Stimulated activated CD4-positive, alpha-beta T cell treated with anti-CD3 and anti-CD28 coated beads, Interleukin-1b, Interleukin-23, amount 100 ng/mL, for 48 hours (primary cell): ENCODE results near the gene HLA-DQB2.
A peak's percentile ranks its signal among the peaks of the same experiment; 100 is the strongest.
"Not testable (repeated sequence)": the region's sequence is repeated elsewhere in the genome, so short reads cannot be mapped to it uniquely, and the experiment has no call there.

Experiments used
- DNase-seq: peaks from one replicate; pipeline ENCODE4 v3.0.0-alpha.2; 2020

HLA-DQB2 gene

GRCh38 chr6:32763421-32763820 is at the start of gene HLA-DQB2:
TSS of gene HLA-DQB2 (minus strand) at chr6:32763532. CDS start at chr6:32763470, 62 bp downstream.
- no peak for DNase-seq

GRCh38 chr6:32809171-32809570 is 45.8 kb upstream of the HLA-DQB2 start:
- DNase-seq, result no peak

- no peak for DNase-seq
Observed at GRCh38 chr6:32807020-32807580, 43.8 kb upstream of the HLA-DQB2 start.

GRCh38 chr6:32805404-32805803 is 42.1 kb upstream of the HLA-DQB2 start:
- not testable (repeated sequence) for DNase-seq

DNA sequence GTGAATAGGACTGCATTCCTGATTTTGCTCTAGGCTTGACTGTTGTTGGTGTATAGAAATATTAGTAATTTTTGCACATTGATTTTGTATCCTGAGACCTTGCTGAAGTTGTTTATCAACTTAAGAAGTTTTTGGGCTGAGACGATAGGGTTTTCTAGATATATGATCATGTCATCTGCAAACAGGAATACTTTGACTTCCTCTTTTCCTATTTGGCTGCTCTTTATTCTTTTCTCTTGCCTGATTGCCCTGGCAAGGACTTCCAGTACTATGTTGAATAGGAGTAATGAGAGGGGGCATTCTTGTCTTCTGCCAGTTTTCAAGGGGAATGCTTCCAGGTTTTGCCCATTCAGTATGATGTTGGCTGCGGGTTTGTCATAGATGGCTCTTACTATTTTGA is 40.1 kb upstream of the HLA-DQB2 start:
- DNase-seq, result no peak

DNA sequence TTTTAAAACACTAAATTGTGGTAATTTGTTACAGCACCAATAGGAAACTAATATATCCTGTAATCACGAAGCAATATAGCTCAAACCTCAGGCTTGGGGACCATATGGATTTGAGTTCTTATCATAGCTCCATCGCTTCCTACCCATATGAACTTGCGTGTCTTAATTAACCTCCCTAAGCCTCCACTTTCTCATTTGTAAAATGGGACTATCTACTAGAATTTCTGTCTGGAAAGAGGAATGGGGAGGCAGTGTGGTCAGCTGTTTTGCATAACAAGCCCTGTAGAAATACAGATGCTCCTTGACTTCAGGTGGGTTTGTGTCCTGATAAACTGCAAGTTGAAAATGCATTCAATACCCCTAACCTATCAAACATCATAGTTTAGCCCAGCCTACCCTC is 36.4 kb upstream of the HLA-DQB2 start:
- DNase-seq, result no peak

GRCh38 chr6:32799168-32799567 is 35.8 kb upstream of the HLA-DQB2 start:
- no peak for DNase-seq

- DNase-seq, result peak; percentile 67
Observed at GRCh38 chr6:32796848-32797776, 33.8 kb upstream of the HLA-DQB2 start.

DNA sequence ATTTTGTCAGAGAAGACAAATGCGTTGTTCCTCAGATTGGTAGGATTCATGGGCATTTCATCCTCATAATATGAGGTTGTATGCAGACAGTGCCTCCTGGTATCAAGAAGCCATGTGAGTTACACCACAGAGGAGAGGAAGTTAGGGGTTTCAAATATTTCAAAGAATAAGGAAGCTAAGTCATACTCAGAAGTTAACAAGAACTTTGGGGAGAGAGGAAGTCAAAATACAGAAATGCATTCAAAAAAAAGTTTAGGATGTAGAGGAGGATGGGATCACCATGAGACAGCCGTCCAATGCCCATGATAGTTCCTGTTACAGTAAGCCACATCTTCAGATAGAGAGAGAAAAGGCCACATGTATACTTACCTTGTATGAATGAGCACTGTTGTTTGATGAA is 31.2 kb upstream of the HLA-DQB2 start:
- no peak for DNase-seq

DNA sequence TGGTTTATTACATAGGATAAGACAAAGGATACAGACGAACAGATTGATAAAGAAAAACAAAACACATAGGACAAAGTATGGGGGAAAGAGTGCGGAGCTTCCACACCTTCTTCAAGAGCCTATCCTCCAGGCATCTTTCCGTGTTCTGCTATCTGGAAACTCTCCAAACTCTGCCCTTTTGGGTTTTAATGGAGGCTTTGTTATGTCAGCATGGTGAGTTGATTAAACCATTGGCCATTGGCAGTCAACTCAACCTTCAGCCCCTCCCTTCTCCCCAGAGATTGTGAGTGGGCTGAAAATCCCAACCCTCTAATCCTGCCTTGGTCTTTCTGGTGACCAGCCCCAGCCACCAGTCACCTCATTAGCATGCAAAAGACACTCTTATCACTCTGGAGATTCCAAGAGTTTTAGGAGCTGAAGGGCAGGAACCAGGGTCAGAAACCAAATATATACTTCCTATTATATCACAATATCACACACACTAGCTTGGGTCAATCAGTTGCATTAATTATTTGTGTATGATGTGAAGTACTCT is 29.6 kb upstream of the HLA-DQB2 start:
- DNase-seq, result no peak

GRCh38 chr6:32790306-32790705 is 27.0 kb upstream of the HLA-DQB2 start:
- no peak for DNase-seq

DNA sequence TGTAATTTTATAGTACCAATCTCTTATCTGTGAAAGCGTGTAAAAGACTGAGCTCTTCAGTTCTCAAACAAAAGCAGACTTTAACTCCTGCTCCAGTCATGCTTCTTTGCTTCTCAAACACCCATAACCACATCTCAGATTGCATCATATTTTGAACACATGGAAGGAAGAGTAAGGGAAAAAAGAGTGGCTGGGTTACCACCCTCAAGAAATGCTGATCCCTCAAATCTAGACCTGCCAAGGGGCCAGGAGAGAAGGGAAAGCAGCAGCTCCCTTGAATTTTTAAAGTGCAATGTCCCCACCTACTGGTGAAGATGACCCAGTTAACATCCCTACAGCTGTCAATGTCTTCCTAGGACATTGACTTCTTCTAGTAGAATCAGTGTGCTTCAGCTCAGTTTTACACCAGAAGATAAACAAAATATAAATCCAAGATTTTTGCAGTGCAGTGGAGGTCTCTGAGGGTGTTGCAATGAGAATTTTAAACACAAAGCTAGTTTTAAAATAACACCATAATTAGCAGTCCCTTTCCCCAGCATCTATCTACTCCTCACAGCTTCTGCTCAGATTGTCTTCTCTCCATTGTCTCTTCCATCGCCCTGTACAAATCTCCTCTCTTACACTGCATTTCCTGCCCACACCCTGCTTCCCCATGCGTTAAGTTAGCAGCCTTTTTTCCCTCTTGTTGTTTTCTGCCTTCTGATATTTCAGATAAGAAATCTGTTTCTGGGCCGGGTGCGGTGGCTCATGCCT is 22.6 kb upstream of the HLA-DQB2 start:
- no peak for DNase-seq

DNA sequence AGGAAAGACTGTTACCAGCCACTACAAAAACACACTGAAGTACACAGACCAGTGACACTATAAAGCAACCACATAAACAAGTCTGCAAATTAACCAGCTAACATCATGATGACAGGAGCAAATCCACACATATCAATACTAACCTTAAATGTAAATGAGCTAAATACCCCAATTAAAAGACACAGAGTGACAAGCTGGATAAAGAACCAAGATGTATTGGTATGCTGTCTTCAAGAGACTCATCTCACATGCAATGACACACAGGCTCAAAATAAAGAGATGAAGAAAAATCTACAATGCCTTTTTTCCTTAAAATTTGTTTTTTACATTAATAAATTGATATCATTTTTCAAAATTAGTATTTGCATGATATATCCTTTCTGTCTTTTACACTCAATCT is 19.6 kb upstream of the HLA-DQB2 start:
- not testable (repeated sequence) for DNase-seq

DNA sequence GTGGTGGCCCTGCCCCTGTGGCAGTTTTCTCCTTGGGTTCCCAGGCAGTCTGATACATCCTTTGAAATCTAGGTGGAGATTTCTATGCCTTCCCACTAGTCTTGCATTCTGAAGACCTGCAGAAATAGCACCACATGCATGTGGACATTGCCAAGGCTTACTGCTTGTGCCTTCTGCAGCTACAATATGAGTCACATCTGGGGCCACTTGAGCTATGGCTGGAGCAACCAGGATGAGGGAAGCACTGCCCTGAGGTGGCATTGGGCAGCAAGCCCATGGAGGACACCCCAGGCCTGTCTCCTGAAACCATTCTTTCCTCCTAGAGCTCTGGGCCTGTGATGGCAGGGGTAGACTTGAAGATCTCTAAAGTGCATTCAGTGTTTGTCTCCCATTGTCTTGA is 15.7 kb upstream of the HLA-DQB2 start:
- no peak for DNase-seq

- no peak for DNase-seq
Observed at GRCh38 chr6:32775071-32775470, 11.7 kb upstream of the HLA-DQB2 start.

- no peak for DNase-seq
Observed at GRCh38 chr6:32774426-32774825, 11.1 kb upstream of the HLA-DQB2 start.

DNA sequence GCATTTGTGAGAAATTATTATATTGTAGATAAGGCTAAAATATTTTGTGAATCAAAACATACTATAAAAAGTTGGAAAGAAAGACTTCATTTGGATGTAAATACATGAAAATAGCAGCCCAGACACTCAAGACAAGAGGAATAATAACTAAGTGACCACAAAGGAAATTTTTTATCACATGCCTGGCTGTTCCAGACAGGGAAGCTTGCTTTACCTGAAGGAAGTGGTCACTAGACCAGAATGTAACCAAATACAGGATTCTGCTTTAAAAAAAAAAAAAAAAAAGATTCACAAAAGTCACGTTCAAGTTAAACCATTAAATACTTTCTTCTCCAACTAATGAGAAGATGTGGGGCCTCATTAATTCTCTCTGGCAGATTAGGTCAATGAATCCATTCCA is 9.3 kb upstream of the HLA-DQB2 start:
- DNase-seq, result no peak

DNA sequence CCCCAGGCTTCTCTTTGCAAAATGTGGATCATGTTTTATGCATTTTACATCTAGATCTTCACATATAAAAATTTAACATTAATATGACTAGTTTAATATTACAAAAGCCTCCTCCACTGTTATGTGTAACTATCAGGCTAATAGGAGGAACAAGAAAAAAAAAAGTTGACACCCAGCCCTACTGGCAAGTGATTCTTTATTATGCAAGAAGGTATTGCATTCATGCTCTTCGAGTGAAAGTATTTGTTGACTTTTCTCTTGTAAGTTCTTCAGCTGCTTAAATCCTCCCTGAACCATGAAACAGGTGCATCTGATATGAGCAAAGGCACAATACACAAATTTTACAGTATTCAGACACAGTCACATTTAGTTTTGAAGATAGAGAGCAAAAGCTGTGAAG is 716 bp upstream of the HLA-DQB2 start:
- no peak for DNase-seq

DNA sequence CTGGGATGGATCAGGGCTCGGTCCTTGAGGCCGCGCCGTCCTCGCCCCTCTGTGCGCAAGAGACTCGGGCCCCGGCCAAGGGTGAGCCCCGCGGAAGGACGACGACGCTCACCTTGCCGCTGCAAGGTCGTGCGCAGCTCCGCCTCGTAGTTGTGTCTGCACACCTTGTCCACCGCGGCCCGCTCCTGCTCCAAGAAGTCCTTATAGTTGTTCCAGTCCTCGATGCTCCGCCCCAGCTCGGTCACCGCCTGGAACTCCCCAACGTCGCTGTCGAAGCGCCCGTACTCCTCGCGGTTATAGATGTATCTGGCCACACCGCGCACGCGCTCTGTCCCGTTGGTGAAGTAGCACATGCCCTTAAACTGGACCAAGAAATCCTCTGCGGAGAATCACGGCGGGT is 1.8 kb downstream of the HLA-DQB2 start:
- DNase-seq, result no peak

DNA sequence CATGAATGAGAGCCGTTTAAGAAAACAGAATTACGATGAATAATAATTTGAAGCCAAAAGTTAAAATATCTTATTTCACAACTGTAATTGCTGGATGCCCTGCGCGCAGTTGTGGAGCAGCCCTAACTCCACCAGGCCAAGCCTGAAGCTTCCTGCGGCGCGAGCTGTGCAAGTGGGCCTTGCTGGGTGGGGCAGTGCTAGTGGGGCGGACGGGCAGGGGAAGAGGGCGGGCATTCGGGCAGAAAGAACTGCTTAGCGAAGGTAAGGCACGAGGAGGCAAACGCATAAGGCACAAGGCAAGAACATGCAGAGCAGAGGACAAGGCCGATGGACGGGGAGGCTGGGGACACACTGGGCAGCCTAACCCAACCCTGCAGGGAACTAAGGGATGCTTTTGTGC is 2.3 kb downstream of the HLA-DQB2 start:
- no peak for DNase-seq

DNA sequence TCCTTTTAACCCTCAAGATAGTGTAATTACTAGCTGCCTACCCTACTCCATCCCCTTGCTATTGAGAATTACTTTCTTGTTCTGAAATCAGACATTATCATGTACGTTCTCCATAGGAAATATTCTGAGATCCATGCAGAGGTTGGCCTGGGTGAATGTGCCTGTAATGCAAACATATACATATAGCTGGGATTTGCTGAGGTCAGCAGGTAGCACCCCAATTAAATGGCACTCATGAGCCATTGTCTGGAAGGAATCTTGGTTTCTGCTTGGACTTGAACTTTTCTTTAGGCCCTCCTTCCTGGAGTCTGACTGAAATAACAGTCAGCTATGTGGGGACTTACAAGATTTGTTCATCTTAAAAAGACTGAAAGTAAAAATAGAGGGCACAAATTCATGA is 3.7 kb downstream of the HLA-DQB2 start:
- DNase-seq, result no peak

DNA sequence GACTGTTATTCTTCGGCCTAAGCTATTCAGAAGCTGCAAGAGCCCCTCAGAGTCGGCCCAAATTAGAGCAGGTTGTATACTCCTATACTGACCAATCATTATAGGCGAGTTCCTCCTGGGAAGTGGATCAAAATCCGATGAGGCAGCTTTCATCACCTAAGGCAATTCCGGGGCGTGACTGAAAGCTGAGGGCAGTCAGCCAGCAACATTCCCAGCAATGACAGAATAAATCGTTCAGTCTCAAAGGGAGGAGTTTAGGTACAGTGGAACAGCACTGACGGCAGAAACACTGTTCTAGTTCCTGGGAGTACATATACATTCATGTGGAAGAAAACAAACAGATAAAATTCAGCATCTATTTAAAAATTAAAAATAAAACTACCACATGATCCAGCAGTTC is 10.8 kb downstream of the HLA-DQB2 start:
- no peak for DNase-seq

GRCh38 chr6:32745649-32746048 is 17.7 kb downstream of the HLA-DQB2 start:
- DNase-seq, result not testable (repeated sequence)

GRCh38 chr6:32744776-32745175 is 18.6 kb downstream of the HLA-DQB2 start:
- DNase-seq, result no peak
